ENCODE measurements around the gene PUSL1. TPM values are rescaled to one million over a fixed set of nuclear protein-coding genes. Genes with fewer than 3 reads are reported as not detected.
A peak's percentile ranks its signal among the peaks of the same experiment; 100 is the strongest.

The PUSL1 gene
- total and polyA plus RNA-seq, 8 donors: 5.9 to 64.9 (median 25.5) TPM; not detected in 1

DNA sequence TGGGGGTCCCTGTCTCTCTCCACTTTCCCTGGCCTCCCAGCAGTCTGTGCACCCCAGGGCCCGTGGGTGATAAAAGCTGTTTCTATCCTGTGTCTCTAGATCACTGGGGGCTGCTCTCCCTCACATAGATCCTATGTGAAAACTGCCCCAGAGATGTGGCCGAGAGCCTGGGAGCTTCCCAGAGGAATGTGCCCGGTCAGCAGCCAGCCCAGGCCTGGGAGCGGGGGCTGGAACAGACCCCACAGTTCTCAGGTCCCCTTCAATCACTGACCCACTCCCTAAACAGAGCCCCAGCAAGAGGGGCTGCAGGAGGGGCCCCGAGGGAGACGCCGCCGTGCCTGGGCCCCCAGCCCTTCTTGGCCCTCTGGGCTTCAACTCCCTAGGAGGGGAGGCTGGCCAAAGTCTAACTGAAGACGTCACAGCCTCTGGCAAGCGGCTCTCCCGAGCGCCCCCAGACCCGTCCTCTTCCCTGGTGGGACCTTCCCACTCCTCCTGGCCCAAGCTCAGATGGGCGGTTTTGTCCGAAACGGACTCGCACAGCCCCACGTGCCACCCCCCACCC is 49.6 kb downstream of the PUSL1 start:
- peaks cover 61 to 90% (median 79%) of the 10 kb centered on the region in 4 donors for H3K4me1 ChIP-seq
- 9 to 21% (median 14%) methylated on average over 13 to 18 of the region's 18 CpGs for WGBS, 5 donors
- H3K27me3 ChIP-seq: peaks cover 0 to 77% (median 46%) of the 10 kb centered on the region in 3 donors
- H3K27ac ChIP-seq: peak overlapping the region; percentile 77 to 89 (median 85)
- TF ChIP-seq EP300 (IDR thresholded peaks at IDR 0.05): no peak
- TF ChIP-seq POLR2AphosphoS5 (IDR thresholded peaks at IDR 0.05): no peak
- TF ChIP-seq CTCF (IDR thresholded peaks at IDR 0.05): no peak
- TF ChIP-seq POLR2A (IDR thresholded peaks at IDR 0.05): no peak
- H3K9me3 ChIP-seq: no peaks in the 10 kb centered on the region
- peaks cover 0 to 20% (median 8%) of the 10 kb centered on the region in 4 donors for H3K36me3 ChIP-seq
- H3K4me3 ChIP-seq: peak overlapping the region; percentile 46 to 52 (median 50)
- intact Hi-C loops (cut with DNase I; ENCODE audit: low total_unique reads): no loop called here
- no peak for DNase-seq

- Histone ChIP-seq H3K4me1 (peaks cover 54 to 84% (median 72%) of the 10 kb centered on the region in 4 donors), H3K9me3 (no peaks in the 10 kb centered on the region), H3K36me3 (peaks cover 0 to 13% (median 4%) of the 10 kb centered on the region in 4 donors), H3K27ac (peak within 1 kb of the TSS; percentile 77 to 89 (median 85)), H3K4me3 (peak within 1 kb of the TSS; percentile 46 to 52 (median 50)), H3K27me3 (peaks cover 0 to 70% (median 39%) of the 10 kb centered on the region in 3 donors)
- 15 to 27% (median 22%) methylated on average over 14 to 29 of the region's 29 CpGs for WGBS, 5 donors
- TF ChIP-seq POLR2AphosphoS5 (IDR thresholded peaks at IDR 0.05) (peak in 1 of 3 donors; percentile 23), POLR2A (IDR thresholded peaks at IDR 0.05) (no peak)
- peak in 1 of 2 donors; percentile 93 for DNase-seq
- intact Hi-C loops (cut with DNase I; ENCODE audit: low total_unique reads): no loop called here
Measured at GRCh38 chr1:1358433-1359271, 50.3 kb downstream of the PUSL1 start, which contains the start of gene MXRA8. TSS of gene MXRA8 (minus strand) at chr1:1358555. CDS start at chr1:1358504, 51 bp downstream.

DNA sequence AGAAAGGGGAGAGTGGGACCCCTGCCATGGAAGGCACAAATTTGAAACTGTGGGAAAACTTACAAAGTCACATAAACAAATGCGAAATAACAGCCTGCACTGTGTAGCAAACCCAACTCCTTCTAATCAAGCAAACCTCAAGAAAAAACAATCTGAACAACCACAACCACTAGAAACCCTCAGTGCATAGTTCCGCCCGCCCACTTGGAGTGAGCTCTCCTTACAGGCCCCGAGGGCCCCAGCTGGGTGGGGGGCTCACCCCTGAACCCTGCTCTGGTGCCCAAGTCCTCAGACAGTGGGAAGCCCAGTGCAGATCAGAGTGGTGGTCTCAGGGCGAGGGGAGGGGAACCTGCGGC is 50.9 kb downstream of the PUSL1 start:
- Histone ChIP-seq H3K4me3 (no peak overlapping the region), H3K27ac (peak overlapping the region; percentile 30 to 89 (median 85)), H3K9me3 (no peaks in the 10 kb centered on the region), H3K27me3 (peaks cover 0 to 63% (median 33%) of the 10 kb centered on the region in 3 donors), H3K36me3 (peaks cover 0 to 7% (median 2%) of the 10 kb centered on the region in 4 donors), H3K4me1 (peaks cover 47 to 77% (median 66%) of the 10 kb centered on the region in 4 donors)
- intact Hi-C loops (cut with DNase I; ENCODE audit: low total_unique reads): no loop called here
- TF ChIP-seq POLR2A (IDR thresholded peaks at IDR 0.05) (no peak), EP300 (IDR thresholded peaks at IDR 0.05) (no peak), POLR2AphosphoS5 (IDR thresholded peaks at IDR 0.05) (no peak), CTCF (IDR thresholded peaks at IDR 0.05) (no peak)
- 49 to 64% (median 56%) methylated on average over 6 of the region's 6 CpGs for WGBS, 5 donors
- DNase-seq: peak in 1 of 2 donors; percentile 55

GRCh38 chr1:1359664-1360468 is 51.5 kb downstream of the PUSL1 start:
- H3K36me3 ChIP-seq: peaks cover 0 to 1% (median 0%) of the 10 kb centered on the region in 4 donors
- TF ChIP-seq CTCF (IDR thresholded peaks at IDR 0.05) (no peak), POLR2AphosphoS5 (IDR thresholded peaks at IDR 0.05) (no peak), POLR2A (IDR thresholded peaks at IDR 0.05) (no peak), EP300 (IDR thresholded peaks at IDR 0.05) (no peak)
- 44 to 64% (median 59%) methylated on average over 17 to 28 of the region's 28 CpGs for WGBS, 5 donors
- H3K9me3 ChIP-seq: no peaks in the 10 kb centered on the region
- H3K27ac ChIP-seq: peak overlapping the region; percentile 30 to 89 (median 85)
- DNase-seq: peak in 1 of 2 donors; percentile 73
- H3K4me1 ChIP-seq: peaks cover 42 to 71% (median 60%) of the 10 kb centered on the region in 4 donors
- no peak overlapping the region for H3K4me3 ChIP-seq
- intact Hi-C loops (cut with DNase I; ENCODE audit: low total_unique reads): no loop called here
- peaks cover 0 to 57% (median 27%) of the 10 kb centered on the region in 3 donors for H3K27me3 ChIP-seq

Measured in stomach (tissue), 9 donors.